ENCODE data around the gene DDX50.
"Not testable (repeated sequence)": the region's sequence is repeated elsewhere in the genome, so short reads cannot be mapped to it uniquely, and the experiment has no call there.

The DDX50 gene

DNA sequence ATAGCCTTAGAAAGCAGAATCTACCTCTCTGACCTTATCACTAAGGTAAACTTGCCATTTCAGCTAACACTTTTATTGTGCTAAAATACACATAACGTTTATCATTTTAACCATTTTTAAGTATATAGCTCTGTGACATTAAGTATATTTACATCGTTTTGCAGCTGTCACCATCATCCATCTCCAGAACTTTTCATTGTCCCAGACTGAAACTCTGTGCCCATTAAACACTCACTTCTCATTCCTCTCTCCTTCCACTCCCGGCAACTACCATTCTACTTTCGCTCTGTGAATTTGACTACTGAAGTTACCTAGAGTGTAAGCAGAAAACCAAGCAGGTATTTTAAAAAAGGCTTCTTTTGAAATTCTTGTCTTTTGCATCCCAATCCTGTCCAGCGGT, 1.3 kb downstream of the DDX50 start:
- DNase-seq: no peak

DNA sequence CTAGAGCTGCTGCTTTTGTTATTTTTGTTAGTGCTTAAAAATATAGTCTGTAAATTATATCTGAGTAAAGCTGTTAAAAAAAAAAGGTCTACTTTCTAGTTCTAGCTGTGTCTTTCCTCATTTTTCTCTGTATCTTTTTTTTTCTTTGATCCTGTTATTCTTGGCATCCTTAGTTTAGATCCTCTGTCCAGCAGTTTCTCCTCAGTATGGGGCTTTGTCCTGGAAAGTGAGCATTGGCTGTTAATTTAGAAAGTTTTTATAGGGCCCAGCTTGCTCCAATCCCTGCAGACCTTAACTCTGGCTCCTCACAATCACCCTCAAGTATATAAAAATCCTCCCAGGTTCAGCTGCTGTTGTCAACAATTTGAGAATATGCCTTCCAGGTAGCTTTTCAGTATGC, 23.5 kb downstream of the DDX50 start:
- DNase-seq: no peak

DNA sequence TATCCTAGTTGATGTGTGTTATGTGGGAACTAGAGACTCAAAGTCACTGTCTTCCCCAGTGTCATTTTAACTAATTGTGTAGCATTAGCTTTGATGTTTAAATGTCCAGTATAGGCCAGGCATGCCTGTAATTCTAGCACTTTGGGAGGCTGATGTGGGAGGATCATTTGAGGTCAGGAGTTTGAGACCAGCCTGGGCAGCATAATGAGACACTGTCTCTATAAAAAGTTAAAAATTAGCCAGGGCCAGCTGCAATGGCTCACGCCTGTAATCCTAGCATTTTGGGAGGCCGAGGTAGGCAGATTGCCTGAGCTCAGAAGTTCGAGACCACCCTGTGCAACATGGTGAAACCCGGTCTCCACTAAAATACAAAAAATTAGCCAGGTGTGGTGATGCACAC, 24.4 kb downstream of the DDX50 start:
- DNase-seq: no peak

DNA sequence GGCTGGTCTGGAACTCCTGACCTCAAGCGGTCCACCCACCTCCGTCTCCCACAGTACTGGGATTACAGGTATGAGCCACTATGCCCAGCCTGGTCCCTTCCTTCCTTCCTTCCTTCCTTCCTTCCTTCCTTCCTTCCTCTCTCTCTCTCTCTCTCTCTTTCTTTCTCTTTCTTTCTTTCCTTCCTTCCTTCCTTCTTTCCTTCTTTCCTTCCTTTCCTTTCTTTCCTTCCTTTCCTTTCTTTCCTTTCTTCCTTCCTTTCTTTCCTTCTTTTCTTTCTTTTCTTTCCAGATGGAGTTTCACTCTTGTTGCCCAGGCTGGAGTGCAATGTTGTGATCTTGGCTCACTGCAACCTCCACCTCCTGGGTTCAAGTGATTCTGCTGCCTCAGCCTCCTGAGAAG, 28.0 kb downstream of the DDX50 start:
- DNase-seq: not testable (repeated sequence)

GRCh38 chr10:68929888-68930287, 28.8 kb downstream of the DDX50 start:
- DNase-seq: not testable (repeated sequence)

DNA sequence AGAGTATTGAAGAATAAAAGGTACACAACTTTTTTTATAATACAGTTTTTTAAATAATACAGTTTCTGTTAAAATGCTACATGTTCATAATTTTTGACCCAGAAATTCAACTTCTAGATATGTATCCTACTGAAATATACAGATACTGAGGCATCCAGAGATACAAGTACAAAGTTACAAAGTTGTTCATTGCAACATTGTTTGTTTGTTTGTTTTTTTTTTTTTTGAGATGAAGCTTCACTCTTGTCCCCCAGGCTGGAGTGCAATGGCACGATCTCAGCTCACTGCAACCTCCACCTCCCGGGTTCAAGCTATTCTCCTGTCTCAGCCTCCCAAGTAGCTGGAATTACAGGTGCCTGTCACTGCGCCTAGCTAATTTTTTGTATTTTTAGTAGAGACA, 31.7 kb downstream of the DDX50 start:
- not testable (repeated sequence) for DNase-seq

GRCh38 chr10:68934994-68935393, 33.9 kb downstream of the DDX50 start:
- no peak for DNase-seq

- no peak for DNase-seq
These were observed 37.0 kb downstream of the DDX50 start for GRCh38 chr10:68938117-68938516.

GRCh38 chr10:68938884-68939283, 37.8 kb downstream of the DDX50 start:
- no peak for DNase-seq

- DNase-seq: not testable (repeated sequence)
These were observed 39.8 kb downstream of the DDX50 start for GRCh38 chr10:68940917-68941316.

DNA sequence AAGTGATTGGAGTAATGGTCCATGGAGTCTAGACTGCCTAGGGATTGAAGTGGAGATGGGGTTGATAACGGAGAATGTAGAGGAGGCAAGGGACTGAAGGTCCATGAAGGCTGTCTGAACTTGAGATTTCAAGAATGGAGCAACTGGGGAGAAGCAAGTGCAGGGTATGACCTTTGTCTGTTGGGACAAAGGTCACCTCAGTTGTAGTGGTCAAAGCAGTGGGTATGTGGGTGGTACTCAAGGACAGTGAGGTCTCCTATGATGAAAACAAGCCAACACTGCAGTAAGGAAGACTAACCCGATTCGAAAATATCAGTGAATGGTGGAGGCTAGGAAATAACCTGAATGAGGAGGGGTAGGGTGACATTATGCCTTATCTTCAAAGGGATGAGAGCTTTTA, 49.5 kb downstream of the DDX50 start:
- DNase-seq: no peak

- DNase-seq: no peak
These were observed 53.8 kb downstream of the DDX50 start for GRCh38 chr10:68954904-68955303.

DNA sequence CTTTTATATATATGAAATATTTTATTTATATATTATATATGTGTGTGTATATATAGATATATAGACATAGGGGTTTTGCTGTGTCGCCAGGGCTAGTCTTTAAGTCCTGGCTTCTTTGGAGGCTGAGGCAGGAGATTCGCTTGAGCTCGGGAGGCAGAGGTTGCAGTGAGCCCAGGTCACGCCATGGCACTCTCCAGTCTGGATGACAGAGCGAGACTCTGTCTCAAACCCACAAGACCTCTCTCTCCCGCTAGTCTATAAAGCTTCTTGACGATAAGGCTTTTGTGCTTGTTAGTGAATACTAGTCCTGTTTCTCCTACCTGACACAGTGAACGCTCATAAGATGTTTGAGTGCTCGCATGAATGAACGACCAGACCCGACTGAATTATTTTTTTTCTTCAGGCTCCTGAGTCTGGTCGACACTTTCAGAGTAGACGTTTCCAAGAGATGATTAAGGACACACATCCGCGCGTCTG, 54.3 kb downstream of the DDX50 start:
- DNase-seq: no peak

GRCh38 chr10:68955832-68956532, 54.9 kb downstream of the DDX50 start, which contains the start of gene DDX21:
Gene DDX21 (plus strand): TSS chr10:68956170. CDS start chr10:68956226, 56 bp downstream.
- DNase-seq: peak; percentile 22 to 86

GRCh38 chr10:68957284-68957615, 56.1 kb downstream of the DDX50 start:
- DNase-seq: no peak

- no peak for DNase-seq
These were observed 56.5 kb downstream of the DDX50 start for GRCh38 chr10:68957654-68958053.

DNA sequence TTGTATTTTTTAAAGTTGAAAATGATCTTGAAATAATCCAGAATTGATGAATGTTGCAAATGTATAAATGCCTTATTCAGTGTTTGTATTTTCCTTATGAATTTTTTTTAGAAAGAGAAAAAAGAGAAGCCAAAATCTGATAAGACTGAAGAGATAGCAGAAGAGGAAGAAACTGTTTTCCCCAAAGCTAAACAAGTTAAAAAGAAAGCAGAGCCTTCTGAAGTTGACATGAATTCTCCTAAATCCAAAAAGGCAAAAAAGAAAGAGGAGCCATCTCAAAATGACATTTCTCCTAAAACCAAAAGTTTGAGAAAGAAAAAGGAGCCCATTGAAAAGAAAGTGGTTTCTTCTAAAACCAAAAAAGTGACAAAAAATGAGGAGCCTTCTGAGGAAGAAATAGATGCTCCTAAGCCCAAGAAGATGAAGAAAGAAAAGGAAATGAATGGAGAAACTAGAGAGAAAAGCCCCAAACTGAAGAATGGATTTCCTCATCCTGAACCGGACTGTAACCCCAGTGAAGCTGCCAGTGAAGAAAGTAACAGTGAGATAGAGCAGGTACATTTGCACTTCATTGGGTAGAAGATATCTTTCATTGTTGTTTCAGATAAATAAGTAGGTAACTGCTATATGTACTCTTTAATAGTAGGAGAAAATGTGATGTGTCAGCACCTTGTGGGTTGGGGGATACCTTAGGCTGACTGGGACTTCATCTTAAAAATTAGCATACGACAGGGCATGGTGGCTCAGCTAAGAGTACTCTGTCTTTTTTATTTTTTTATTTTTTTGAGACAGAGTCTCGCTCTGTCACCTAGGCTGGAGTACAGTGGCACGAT, 58.8 kb downstream of the DDX50 start:
- no peak for DNase-seq

- no peak for DNase-seq
These were observed 62.0 kb downstream of the DDX50 start for GRCh38 chr10:68963151-68963550.

DNA sequence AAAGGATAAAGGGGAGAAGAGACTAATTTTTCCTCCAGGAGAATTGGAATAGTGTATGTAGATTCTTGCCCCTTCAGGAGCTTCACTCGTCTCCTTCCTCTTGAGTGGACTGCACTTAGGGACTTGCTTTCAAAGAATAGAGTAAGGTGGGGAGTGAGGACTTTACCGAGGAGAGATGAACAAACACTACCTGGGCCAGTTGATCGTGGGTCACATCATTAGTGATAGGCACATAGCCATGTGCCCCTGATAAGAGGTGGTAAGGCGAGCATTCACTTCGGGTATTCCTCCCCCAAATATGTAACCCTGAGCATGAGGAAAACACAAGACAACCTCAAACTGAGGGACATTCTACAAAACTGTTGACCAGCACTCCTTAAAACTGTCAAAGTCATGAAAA, 72.9 kb downstream of the DDX50 start:
- no peak for DNase-seq

- not testable (repeated sequence) for DNase-seq
These were observed 74.9 kb downstream of the DDX50 start for GRCh38 chr10:68975936-68976473.

- DNase-seq: not testable (repeated sequence)
These were observed 78.6 kb downstream of the DDX50 start for GRCh38 chr10:68979738-68980137.

- no peak for DNase-seq
These were observed 80.0 kb downstream of the DDX50 start for GRCh38 chr10:68981074-68981473.

- no peak for DNase-seq
These were observed 81.3 kb downstream of the DDX50 start for GRCh38 chr10:68982389-68982788.

- DNase-seq: no peak
These were observed 86.5 kb downstream of the DDX50 start for GRCh38 chr10:68987611-68988010.

Data from cerebellar nuclear complex (tissue), 1 donor.